WTC11 (cell line): ENCODE measurements around the gene KNDC1. TPM values are rescaled to one million over a fixed set of nuclear protein-coding genes. Genes with fewer than 3 reads are reported as not detected.

ENCODE experiments used
- ATAC-seq: fragments of 200-7000 bp; cut with Tn5 transposase; 2 replicates; pipeline ENCODE4 v1.10.0; 2021; ENCODE audit warnings: mild to moderate bottlenecking, moderate library complexity
- CTCF ChIA-PET: fragments of 300-600 bp; sonication (Branson Sonifier 250); formaldehyde crosslinking; loops from one replicate; lab custom pipeline; 2021; ENCODE audit warnings: antibody characterized with exemption; lab: Charles Lee
- POLR2A ChIA-PET: fragments of 350-600 bp; sonication (Branson Sonifier 250); formaldehyde crosslinking; loops from one replicate; lab custom pipeline; 2021; ENCODE audit warnings: antibody characterized with exemption; lab: Charles Lee
- DNase-seq: peaks from one replicate; pipeline ENCODE4 v3.0.0; 2021; ENCODE audit warnings: low spot score
- H3K27ac Mint-ChIP-seq: 2 replicates; pipeline ENCODE4 v1.8.0; 2021; ENCODE audit warnings: mixed read lengths
- H3K27me3 Mint-ChIP-seq: 2 replicates; pipeline ENCODE4 v1.8.0; 2021; ENCODE audit warnings: low read depth, mild to moderate bottlenecking, moderate library complexity, mixed read lengths
- H3K36me3 Mint-ChIP-seq: 2 replicates; pipeline ENCODE4 v1.8.0; 2021; ENCODE audit warnings: mixed read lengths
- H3K4me1 Mint-ChIP-seq: 2 replicates; pipeline ENCODE4 v1.8.0; 2022; ENCODE audit warnings: mixed read lengths
- H3K4me3 Mint-ChIP-seq: 2 replicates; pipeline ENCODE4 v1.8.0; 2021; ENCODE audit warnings: mild to moderate bottlenecking, moderate library complexity, mixed read lengths
- H3K9me3 Mint-ChIP-seq: 2 replicates; pipeline ENCODE4 v1.8.0; 2021; ENCODE audit warnings: mixed read lengths
- ATF1 ChIP-seq: sonication (generic); formaldehyde crosslinking; IDR thresholded peaks from 2 replicates; pipeline ENCODE4 v1.8.1; 2023; ENCODE audit warnings: mild to moderate bottlenecking, moderate library complexity, missing genetic modification reagents
- ATF2 ChIP-seq: sonication (generic); formaldehyde crosslinking; IDR thresholded peaks from 2 replicates; pipeline ENCODE4 v1.8.1; 2022; ENCODE audit warnings: low read depth, missing genetic modification reagents, borderline replicate concordance
- ATF6 ChIP-seq: sonication (generic); formaldehyde crosslinking; IDR thresholded peaks from 2 replicates; pipeline ENCODE4 v1.8.1; 2023; ENCODE audit warnings: mild to moderate bottlenecking, missing genetic modification reagents
- E2F1 ChIP-seq: sonication (generic); formaldehyde crosslinking; IDR thresholded peaks from 2 replicates; pipeline ENCODE4 v1.8.0; 2022; ENCODE audit warnings: mild to moderate bottlenecking, missing genetic modification reagents
- ERG ChIP-seq: fragments of 250-450 bp; sonication (Bioruptor Pico); IDR thresholded peaks from 2 replicates; pipeline ENCODE4 v1.8.0; 2021; ENCODE audit warnings: mild to moderate bottlenecking
- ESRRA ChIP-seq: sonication (generic); formaldehyde crosslinking; IDR thresholded peaks from 2 replicates; pipeline ENCODE4 v1.8.1; 2022; ENCODE audit warnings: mild to moderate bottlenecking, missing genetic modification reagents, borderline replicate concordance
- ETV6 ChIP-seq: sonication (generic); formaldehyde crosslinking; IDR thresholded peaks from 2 replicates; pipeline ENCODE4 v1.8.1; 2022; ENCODE audit warnings: mild to moderate bottlenecking, missing genetic modification reagents
- FOXK1 ChIP-seq: sonication (generic); formaldehyde crosslinking; IDR thresholded peaks from 2 replicates; pipeline ENCODE4 v1.8.0; 2022; ENCODE audit warnings: mild to moderate bottlenecking, moderate library complexity, missing genetic modification reagents
- IRF1 ChIP-seq: sonication (generic); formaldehyde crosslinking; IDR thresholded peaks from 2 replicates; pipeline ENCODE4 v1.8.0; 2023; ENCODE audit warnings: missing genetic modification reagents
- JAZF1 ChIP-seq: fragments of 250-450 bp; sonication (Bioruptor Pico); IDR thresholded peaks from 2 replicates; pipeline ENCODE4 v1.9.0; 2021; ENCODE audit warnings: moderate library complexity, mild to moderate bottlenecking, inconsistent platforms
- MLX ChIP-seq: sonication (generic); formaldehyde crosslinking; IDR thresholded peaks from 2 replicates; pipeline ENCODE4 v1.8.1; 2023; ENCODE audit warnings: mild to moderate bottlenecking, missing genetic modification reagents, moderate library complexity
- NR1H2 ChIP-seq: sonication (generic); formaldehyde crosslinking; IDR thresholded peaks from 2 replicates; pipeline ENCODE4 v1.9.0; 2021; ENCODE audit warnings: mild to moderate bottlenecking, moderate library complexity, missing genetic modification reagents
- NR3C1 ChIP-seq: sonication (generic); formaldehyde crosslinking; conservative IDR thresholded peaks from 2 replicates; pipeline ENCODE4 v1.8.1; 2023; ENCODE audit warnings: low read depth, mild to moderate bottlenecking, missing genetic modification reagents
- RORB ChIP-seq: fragments of 250-450 bp; sonication (Bioruptor Pico); IDR thresholded peaks from 2 replicates; pipeline ENCODE4 v1.9.0; 2021; ENCODE audit warnings: mild to moderate bottlenecking
- SMAD3 ChIP-seq: sonication (generic); formaldehyde crosslinking; IDR thresholded peaks from 2 replicates; pipeline ENCODE4 v1.8.0; 2022; ENCODE audit warnings: missing genetic modification reagents, mild to moderate bottlenecking, borderline replicate concordance
- SMAD4 ChIP-seq: sonication (generic); formaldehyde crosslinking; IDR thresholded peaks from 2 replicates; pipeline ENCODE4 v1.8.0; 2022; ENCODE audit warnings: mild to moderate bottlenecking, missing genetic modification reagents
- SOX15 ChIP-seq: fragments of 250-450 bp; sonication (Bioruptor Pico); IDR thresholded peaks from 2 replicates; pipeline ENCODE4 v1.9.0; 2021; ENCODE audit warnings: mild to moderate bottlenecking
- TCF7 ChIP-seq: sonication (generic); formaldehyde crosslinking; IDR thresholded peaks from 2 replicates; pipeline ENCODE4 v1.8.0; 2022; ENCODE audit warnings: mild to moderate bottlenecking, low read depth, missing genetic modification reagents, moderate library complexity
- ZBTB21 ChIP-seq: sonication (generic); formaldehyde crosslinking; IDR thresholded peaks from 2 replicates; pipeline ENCODE4 v1.8.1; 2023; ENCODE audit warnings: mild to moderate bottlenecking, missing genetic modification reagents, borderline replicate concordance
- ZBTB43 ChIP-seq: sonication (generic); formaldehyde crosslinking; IDR thresholded peaks from 2 replicates; pipeline ENCODE4 v1.8.1; 2023; ENCODE audit warnings: mild to moderate bottlenecking, missing genetic modification reagents
- ZNF396 ChIP-seq: fragments of 250-450 bp; sonication (Bioruptor Pico); IDR thresholded peaks from 2 replicates; pipeline ENCODE4 v1.8.0; 2021; ENCODE audit warnings: mild to moderate bottlenecking, moderate library complexity, borderline replicate concordance
- ZNF671 ChIP-seq: fragments of 250-450 bp; sonication (Bioruptor Pico); IDR thresholded peaks from 2 replicates; pipeline ENCODE4 v1.8.0; 2021; ENCODE audit warnings: mild to moderate bottlenecking
- total RNA-seq: library from RNA; stranded (reverse); gene quantifications from 3 replicates; pipeline ENCODE4 v1.2.3, GENCODE V29; 2021

KNDC1 gene
- total RNA-seq, 1 experiment from 2014 or later = 26.6 TPM

- POLR2A ChIA-PET = no interaction called here
- Mint-ChIP-seq H3K9me3 (peaks cover 9% of the 10 kb centered on the region), H3K4me1 (no peaks in the 10 kb centered on the region), H3K4me3 (no peak overlapping the region), H3K27me3 (no peaks in the 10 kb centered on the region), H3K27ac (no peak overlapping the region), H3K36me3 (peaks cover 29% of the 10 kb centered on the region)
- ATAC-seq (no peak), DNase-seq (no peak)
- TF ChIP-seq JAZF1 (CRISPR knock-in tag) (no peak), IRF1 (CRISPR knock-in tag) (no peak), ETV6 (CRISPR knock-in tag) (no peak), FOXK1 (CRISPR knock-in tag) (no peak), SMAD3 (no peak), E2F1 (CRISPR knock-in tag) (no peak), ZNF396 (CRISPR knock-in tag) (no peak), SMAD4 (no peak), ERG (CRISPR knock-in tag) (no peak)
- CTCF ChIA-PET = no interaction called here
These were observed 9.3 kb downstream of the KNDC1 start for GRCh38 chr10:133169173-133169947.

GRCh38 chr10:133170092-133170491 lies 10.1 kb downstream of the KNDC1 start:
- H3K27me3 Mint-ChIP-seq = no peaks in the 10 kb centered on the region
- ATAC-seq (no peak), DNase-seq (no peak)
- peaks cover 15% of the 10 kb centered on the region for H3K9me3 Mint-ChIP-seq
- peaks cover 29% of the 10 kb centered on the region for H3K36me3 Mint-ChIP-seq
- H3K4me3 Mint-ChIP-seq = no peak overlapping the region
- H3K27ac Mint-ChIP-seq = no peak overlapping the region
- no peaks in the 10 kb centered on the region for H3K4me1 Mint-ChIP-seq
- ChIA-PET CTCF (no interaction called here), POLR2A (no interaction called here)
- TF ChIP-seq ESRRA (CRISPR knock-in tag) (no peak), MLX (CRISPR knock-in tag) (no peak), ERG (CRISPR knock-in tag) (no peak), ATF6 (CRISPR knock-in tag) (no peak), ZNF671 (CRISPR knock-in tag) (no peak), ATF1 (CRISPR knock-in tag) (no peak), ATF2 (no peak), RORB (CRISPR knock-in tag) (no peak), ZBTB43 (no peak), NR1H2 (CRISPR knock-in tag) (no peak), ZBTB21 (CRISPR knock-in tag) (no peak), NR3C1 (no peak), SOX15 (CRISPR knock-in tag) (no peak), TCF7 (no peak)
